Peyer's patch (tissue), 4 donors: ENCODE measurements around the gene SMIM31. TPM values are rescaled to one million over a fixed set of nuclear protein-coding genes. Genes with fewer than 3 reads are reported as not detected.

ENCODE experiments used
- DNase-seq, 3 donors: peaks; one replicate each; pipeline ENCODE4 v3.0.0-alpha.2; 2017 to 2019
- H3K27ac ChIP-seq, 4 donors: fragments of 200-600 bp; sonication (generic); one replicate each; pipeline ENCODE4 v1.5.1; 2016 to 2019
- H3K27me3 ChIP-seq, 2 donors: fragments of 200-600 bp; sonication (generic); one replicate each; pipeline ENCODE4 v1.5.1; 2019
- H3K36me3 ChIP-seq, 3 donors: fragments of 200-600 bp; sonication (generic); one replicate each; pipeline ENCODE4 v1.5.1; 2016 to 2019
- H3K4me1 ChIP-seq, 4 donors: fragments of 200-600 bp; sonication (generic); one replicate each; pipeline ENCODE4 v1.5.1; 2016 to 2019
- H3K4me3 ChIP-seq, 4 donors: fragments of 200-600 bp; sonication (generic); 1 replicate in 3 of 4; 2 replicates in 1 of 4; pipeline ENCODE4 v1.5.1; 2016 to 2019; ENCODE audit warnings: mild to moderate bottlenecking in 1 of 4
- H3K9me3 ChIP-seq, 4 donors: fragments of 200-600 bp; sonication (generic); one replicate each; pipeline ENCODE4 v1.5.1; 2016 to 2019; ENCODE audit warnings: mild to moderate bottlenecking in 1 of 4
- CTCF ChIP-seq, 6 experiments: fragments of 450-650 bp in 4 of 6; fragments of 200-600 bp in 2 of 6; sonication (generic) in 1 of 6; IDR thresholded peaks; one replicate each; pipeline ENCODE4 v1.5.1; 2017 to 2019; ENCODE audit warnings: antibody characterized with exemption in 6 of 6, mild to moderate bottlenecking in 3 of 6, moderate library complexity in 1 of 6
- POLR2A ChIP-seq, 2 donors: fragments of 450-650 bp; IDR thresholded peaks; one replicate each; pipeline ENCODE4 v1.5.1; 2017; ENCODE audit warnings: antibody characterized with exemption in 2 of 2, mild to moderate bottlenecking in 2 of 2, moderate library complexity in 2 of 2
- total RNA-seq, 4 donors: library from RNA; depleted of rRNA; stranded (reverse); fragments of >200 nt; gene quantifications; one replicate each; pipeline ENCODE4 v1.1.0, GENCODE V29; 2016

Gene SMIM31
- total RNA-seq, 4 donors from 2014 or later: 6.6 to 17.3 (median 16.5) TPM

DNA sequence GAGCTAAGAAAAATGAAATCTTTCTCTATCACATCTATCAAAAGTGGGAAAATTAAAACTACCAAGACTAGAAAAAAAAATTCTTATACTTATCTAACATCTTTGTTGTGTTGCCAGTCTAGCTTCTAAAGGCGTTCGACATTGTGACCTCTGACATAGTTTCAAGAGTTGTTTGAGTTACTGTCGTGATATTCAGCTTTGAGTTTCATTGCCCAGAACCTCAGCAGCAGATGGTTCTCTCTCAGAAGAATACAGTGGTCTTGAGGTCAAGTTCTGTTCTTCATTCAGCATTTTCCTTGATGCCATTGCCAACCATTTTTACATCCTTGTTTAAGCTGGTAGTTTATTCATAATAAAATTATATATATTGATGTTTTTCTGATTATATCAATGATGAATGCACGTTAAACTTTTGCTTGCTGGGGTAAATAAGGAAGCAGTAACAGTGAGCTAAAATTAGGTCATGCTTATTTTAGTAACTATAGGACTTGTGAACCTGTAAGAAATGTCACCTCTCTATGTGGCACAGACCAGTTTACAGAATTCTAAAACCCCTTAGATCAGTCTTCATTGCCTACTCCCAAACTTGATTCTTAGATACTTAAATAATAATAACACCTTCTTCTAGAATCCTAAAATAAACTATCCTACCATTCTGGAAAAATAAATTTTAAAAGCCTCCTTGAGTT is 23.1 kb upstream of the SMIM31 start:
- H3K4me3 ChIP-seq: no peak overlapping the region
- no peaks in the 10 kb centered on the region for H3K27me3 ChIP-seq
- TF ChIP-seq POLR2A (IDR thresholded peaks at IDR 0.05) (no peak), CTCF (IDR thresholded peaks at IDR 0.05) (no peak)
- H3K9me3 ChIP-seq: no peaks in the 10 kb centered on the region
- DNase-seq: no peak
- H3K27ac ChIP-seq: no peak overlapping the region
- H3K4me1 ChIP-seq: no peaks in the 10 kb centered on the region
- H3K36me3 ChIP-seq: no peaks in the 10 kb centered on the region

- TF ChIP-seq CTCF (IDR thresholded peaks at IDR 0.05) (peak; percentile 32 to 71 (median 64)), POLR2A (IDR thresholded peaks at IDR 0.05) (no peak)
- DNase-seq: peak in 2 of 3 donors; percentile 19 to 66
These were observed 22.0 kb upstream of the SMIM31 start for GRCh38 chr4:164731827-164732474.

GRCh38 chr4:164734484-164734883 is 19.4 kb upstream of the SMIM31 start:
- no peaks in the 10 kb centered on the region for H3K36me3 ChIP-seq
- TF ChIP-seq CTCF (IDR thresholded peaks at IDR 0.05) (no peak), POLR2A (IDR thresholded peaks at IDR 0.05) (no peak)
- H3K4me1 ChIP-seq: no peaks in the 10 kb centered on the region
- no peaks in the 10 kb centered on the region for H3K9me3 ChIP-seq
- no peak for DNase-seq
- no peak overlapping the region for H3K27ac ChIP-seq
- H3K4me3 ChIP-seq: no peak overlapping the region
- no peaks in the 10 kb centered on the region for H3K27me3 ChIP-seq

More at GRCh38 chr4:164731827-164732474, 22.0 kb upstream of the SMIM31 start:
- Histone ChIP-seq H3K27ac (no peak overlapping the region), H3K36me3 (no peaks in the 10 kb centered on the region), H3K27me3 (no peaks in the 10 kb centered on the region), H3K4me3 (no peak overlapping the region), H3K9me3 (no peaks in the 10 kb centered on the region), H3K4me1 (no peaks in the 10 kb centered on the region)

- TF ChIP-seq CTCF (IDR thresholded peaks at IDR 0.05) (peak in 4 of 6 experiments; percentile 39 to 50 (median 44)), POLR2A (IDR thresholded peaks at IDR 0.05) (no peak)
- H3K4me1 ChIP-seq: no peaks in the 10 kb centered on the region
- no peak overlapping the region for H3K27ac ChIP-seq
- no peak for DNase-seq
- no peak overlapping the region for H3K4me3 ChIP-seq
- no peaks in the 10 kb centered on the region for H3K36me3 ChIP-seq
- H3K9me3 ChIP-seq: no peaks in the 10 kb centered on the region
- H3K27me3 ChIP-seq: no peaks in the 10 kb centered on the region
These were observed 5.6 kb upstream of the SMIM31 start for GRCh38 chr4:164748375-164748774.

DNA sequence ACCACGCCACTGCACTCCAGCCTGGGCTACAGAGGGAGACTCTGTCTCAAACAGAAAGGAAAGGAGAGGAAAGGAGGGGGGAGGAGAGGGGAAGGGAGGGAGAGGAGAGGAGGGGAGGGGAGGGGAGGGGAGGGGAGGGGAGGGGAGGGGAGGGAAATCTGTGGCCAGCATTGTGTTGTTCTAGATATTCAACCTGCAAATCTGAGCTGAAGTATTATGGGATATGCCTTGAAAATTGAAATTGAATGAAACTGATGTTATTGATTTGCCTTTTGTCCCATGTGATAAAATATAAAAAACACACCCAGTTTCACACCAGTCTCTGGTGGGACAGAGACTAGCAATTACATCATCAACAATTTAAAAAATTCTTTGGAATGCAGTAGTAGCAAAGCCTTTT is 1.5 kb downstream of the SMIM31 start:
- H3K27ac ChIP-seq: peak overlapping the region in 2 of 4 donors; percentile 80 to 86
- H3K36me3 ChIP-seq: no peaks in the 10 kb centered on the region
- no peaks in the 10 kb centered on the region for H3K27me3 ChIP-seq
- no peaks in the 10 kb centered on the region for H3K4me1 ChIP-seq
- H3K9me3 ChIP-seq: no peaks in the 10 kb centered on the region
- TF ChIP-seq POLR2A (IDR thresholded peaks at IDR 0.05) (no peak), CTCF (IDR thresholded peaks at IDR 0.05) (no peak)
- peak overlapping the region in 2 of 4 donors; percentile 42 to 49 for H3K4me3 ChIP-seq
- peak in 1 of 3 donors; percentile 49 for DNase-seq
